Renal cortex interstitium (tissue), 15 donors: ENCODE measurements around the gene PIGZ. TPM values are rescaled to one million over a fixed set of nuclear protein-coding genes. Genes with fewer than 3 reads are reported as not detected.

Source experiments
- DNase-seq, 11 donors: peaks; one replicate each; pipeline ENCODE4 v3.0.0-alpha.2; 2013; ENCODE audit warnings: low read depth in 9 of 11, low spot score in 4 of 11; ENCODE audit errors: extremely low read depth in 1 of 11
- long read RNA-seq, 16 experiments: transcript quantifications; one replicate each; lab custom pipeline, GENCODE V29; 2026
- polyA plus RNA-seq, 3 donors: library from polyadenylated mRNA; unstranded; fragments of 120-200 nt; gene quantifications; one replicate each; pipeline ENCODE4 v1.2.1, GENCODE V29; 2013; ENCODE audit not compliant: insufficient read length in 3 of 3

The PIGZ gene, protein sequence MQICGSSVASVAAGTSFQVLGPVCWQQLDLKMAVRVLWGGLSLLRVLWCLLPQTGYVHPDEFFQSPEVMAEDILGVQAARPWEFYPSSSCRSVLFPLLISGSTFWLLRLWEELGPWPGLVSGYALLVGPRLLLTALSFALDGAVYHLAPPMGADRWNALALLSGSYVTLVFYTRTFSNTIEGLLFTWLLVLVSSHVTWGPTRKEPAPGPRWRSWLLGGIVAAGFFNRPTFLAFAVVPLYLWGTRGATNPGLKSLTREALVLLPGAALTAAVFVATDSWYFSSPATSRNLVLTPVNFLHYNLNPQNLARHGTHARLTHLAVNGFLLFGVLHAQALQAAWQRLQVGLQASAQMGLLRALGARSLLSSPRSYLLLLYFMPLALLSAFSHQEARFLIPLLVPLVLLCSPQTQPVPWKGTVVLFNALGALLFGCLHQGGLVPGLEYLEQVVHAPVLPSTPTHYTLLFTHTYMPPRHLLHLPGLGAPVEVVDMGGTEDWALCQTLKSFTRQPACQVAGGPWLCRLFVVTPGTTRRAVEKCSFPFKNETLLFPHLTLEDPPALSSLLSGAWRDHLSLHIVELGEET
- polyA plus RNA-seq, result 1 to 10 TPM in 2 of 3 donors, under 1 TPM in 1; 0.96 to 2.9 (median 1.0) TPM
- long read RNA-seq, donor 1, result 0 reads
- long read RNA-seq, donor 2, partial matches to known transcripts, result 0 of 1 reads
- long read RNA-seq, donor 2, other reads (novel, unspliced or antisense), result 0 of 1 reads
- long read RNA-seq, donor 3, result 0 reads
- long read RNA-seq, donor 4, result 0 reads
- long read RNA-seq, donor 5, result 0 reads
- long read RNA-seq, donor 6, partial matches to known transcripts, result 0 of 1 reads
- long read RNA-seq, donor 6, other reads (novel, unspliced or antisense), result 0 of 1 reads
- long read RNA-seq, donor 7, result 0 reads
- long read RNA-seq, donor 8, result 0 reads
- long read RNA-seq, donor 9, partial matches to known transcripts, result 0 of 1 reads
- long read RNA-seq, donor 9, other reads (novel, unspliced or antisense), result 0 of 1 reads
- long read RNA-seq, donor 10, result 0 reads
- long read RNA-seq, donor 11, result 0 reads
- long read RNA-seq, donor 12, result 0 reads
- long read RNA-seq, donor 13, result 0 reads
- long read RNA-seq, donor 14, result 0 reads
- long read RNA-seq, donor 15, partial matches to known transcripts, result 0 of 1 reads
- long read RNA-seq, donor 15, other reads (novel, unspliced or antisense), result 0 of 1 reads
- long read RNA-seq, donor 16, partial matches to known transcripts, result 0 of 1 reads
- long read RNA-seq, donor 16, other reads (novel, unspliced or antisense), result 0 of 1 reads

DNA sequence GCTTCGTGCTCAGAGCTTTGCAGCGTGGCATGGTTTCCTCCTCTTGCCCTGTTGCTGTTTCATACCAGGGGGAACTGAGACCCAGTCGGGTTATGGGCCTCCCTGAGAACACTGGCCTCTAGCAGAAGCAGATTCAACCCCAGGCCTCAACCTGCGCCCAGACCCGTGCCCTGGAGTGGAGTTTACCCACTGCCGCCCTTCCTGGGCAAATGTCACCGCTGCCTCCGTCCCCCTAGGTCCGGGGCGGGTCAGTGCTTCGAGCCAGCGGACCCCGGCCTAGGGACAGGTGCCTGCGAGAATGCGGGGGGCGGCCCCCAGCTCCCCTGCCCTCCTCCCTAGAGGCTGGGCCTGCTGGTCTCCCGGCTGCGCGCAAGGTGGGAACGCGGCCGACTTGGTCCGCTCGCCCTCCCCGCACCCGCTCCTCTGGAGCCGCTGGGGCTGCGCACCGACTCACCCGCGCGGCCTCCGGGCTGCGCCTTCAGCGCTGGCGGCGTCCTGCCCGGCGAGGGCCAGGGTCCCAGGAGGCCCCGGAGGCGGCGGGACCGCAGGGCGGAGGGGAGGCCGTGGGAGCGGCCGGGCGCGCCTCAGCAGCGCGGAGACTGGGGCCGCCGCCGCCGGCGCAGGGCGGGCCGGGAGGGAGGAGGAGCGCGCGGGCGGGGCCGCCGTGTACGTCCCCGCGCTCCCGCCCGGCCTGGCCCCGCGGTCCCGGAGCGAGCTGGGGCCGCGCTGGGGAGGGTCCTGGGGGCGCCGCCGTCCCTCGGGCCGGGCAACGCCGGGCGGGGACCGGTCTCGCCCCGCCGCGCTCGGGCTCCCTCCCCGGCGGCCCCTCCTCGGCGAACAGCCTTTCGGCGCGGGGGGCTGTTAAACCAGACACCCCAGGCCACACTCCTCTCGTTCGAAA lies at the start of gene PIGZ:
Gene PIGZ (minus strand): TSS at position 601 of the 901 bp plus-strand sequence. CDS start 16,802 bp downstream, outside the sequence.
- DNase-seq, result no peak

- DNase-seq, result no peak
Measured at GRCh38 chr3:197017003-197017402, 48.4 kb upstream of the PIGZ start.

DNA sequence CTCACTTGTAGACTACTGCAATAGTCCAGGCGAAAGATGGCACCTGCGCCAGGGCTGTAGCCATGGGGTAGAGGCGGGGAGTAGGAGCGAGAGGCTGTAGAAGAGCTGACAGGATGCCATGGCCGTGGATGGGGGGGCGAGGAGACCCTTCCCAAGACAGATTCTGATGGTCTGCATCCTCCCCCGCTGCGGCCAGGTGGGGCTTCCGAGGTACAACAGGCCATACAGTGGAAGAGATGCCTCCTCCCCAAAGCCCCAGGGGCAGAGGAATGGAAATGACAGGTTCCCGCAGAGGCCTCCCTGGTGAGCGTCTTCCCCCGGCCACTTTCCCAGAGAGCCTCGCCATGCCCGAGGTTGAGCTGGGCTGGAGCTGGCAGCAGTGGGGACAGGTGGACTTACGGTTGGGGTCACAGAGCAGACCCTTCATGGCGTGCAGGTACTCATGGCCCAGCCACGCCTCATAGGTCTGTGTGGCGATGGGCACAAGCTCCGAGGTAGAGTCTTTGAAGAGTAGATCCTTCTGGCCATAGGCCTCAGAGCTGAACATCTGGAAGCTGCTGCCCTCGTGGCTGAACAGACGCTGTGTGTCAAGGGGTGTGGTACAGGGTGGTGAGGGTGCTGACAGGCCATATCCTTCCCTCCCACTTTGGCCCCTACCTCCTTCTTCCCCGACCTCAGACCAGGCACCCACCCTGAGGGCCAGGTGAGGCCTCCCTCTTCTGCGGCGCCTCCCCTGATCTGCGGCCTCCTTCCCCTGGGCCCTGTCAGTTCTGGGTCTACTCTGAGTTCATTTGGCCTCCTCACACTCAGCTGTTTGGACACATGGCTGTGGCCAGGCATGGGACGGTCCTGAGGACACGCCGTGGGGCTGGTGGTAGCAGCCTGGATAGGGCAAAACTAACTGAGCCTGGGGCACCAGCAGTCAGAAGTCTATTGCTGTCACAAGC lies 47.4 kb upstream of the PIGZ start:
- DNase-seq, result no peak

DNA sequence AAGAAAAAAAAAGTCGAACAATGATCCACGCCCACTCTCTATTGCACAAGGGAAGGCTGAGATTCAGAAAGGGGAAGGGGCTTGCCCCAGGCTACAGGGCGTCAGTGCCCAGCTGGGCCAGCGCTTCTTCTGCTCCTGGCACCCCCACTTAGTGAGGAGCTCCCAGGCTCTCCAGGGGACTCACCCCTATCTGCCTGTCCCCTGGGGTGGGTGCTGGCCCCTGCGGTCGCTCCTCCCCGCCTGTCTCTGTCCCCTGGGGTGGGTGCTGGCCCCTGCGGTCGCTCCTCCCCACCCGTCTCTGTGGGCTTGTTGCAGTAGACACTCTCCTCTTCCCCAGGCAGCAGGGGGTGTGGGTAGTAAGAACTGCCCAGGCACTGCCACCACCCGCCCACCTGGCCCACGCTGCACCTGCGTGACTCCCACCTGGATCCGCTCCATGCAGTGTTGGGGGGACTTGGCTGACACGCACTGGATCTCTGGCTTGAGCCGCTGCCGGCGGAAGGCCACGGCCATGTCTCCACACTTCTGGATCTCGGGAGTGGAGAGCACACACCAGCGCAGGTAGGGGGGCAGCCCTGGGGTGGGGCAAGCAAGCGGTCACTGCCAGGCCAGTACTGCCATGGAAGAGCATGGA lies 46.4 kb upstream of the PIGZ start:
- no peak for DNase-seq

DNA sequence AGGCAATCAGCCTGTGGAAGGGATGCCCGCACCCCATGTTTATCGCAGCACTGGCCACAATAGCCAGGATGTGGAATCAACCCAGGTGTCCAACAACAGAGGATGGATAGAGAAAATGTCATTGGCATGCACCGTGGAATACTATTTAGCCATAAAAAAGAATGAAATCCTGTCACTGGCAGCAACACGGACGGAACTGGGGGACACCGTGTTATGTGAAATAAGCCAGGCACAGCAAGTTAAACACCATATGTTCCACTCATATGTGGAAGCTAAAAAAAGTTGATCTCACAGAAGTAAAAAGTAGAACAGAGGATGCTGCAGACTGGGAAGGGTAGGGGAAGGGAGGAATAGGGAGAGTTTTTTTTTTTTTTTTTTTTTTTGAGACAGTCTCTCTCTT lies 45.4 kb upstream of the PIGZ start:
- DNase-seq, result no peak

DNA sequence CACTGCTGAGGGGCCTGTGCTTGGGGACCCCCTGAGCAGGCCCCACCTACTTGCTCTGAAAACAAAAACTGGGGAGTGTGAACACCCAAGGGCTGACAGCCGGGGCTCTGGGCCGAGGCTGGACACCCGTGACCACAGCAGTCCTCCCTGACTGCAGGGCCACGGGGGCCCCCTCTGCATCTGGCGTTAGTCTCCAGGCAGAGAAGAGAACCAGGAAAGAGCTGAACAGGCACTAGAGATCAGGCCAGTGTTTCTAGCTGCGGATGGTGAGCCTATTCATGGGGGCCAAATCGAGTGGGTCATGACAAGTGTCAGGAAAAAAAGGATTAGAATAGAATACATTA lies 43.9 kb upstream of the PIGZ start:
- no peak for DNase-seq

DNA sequence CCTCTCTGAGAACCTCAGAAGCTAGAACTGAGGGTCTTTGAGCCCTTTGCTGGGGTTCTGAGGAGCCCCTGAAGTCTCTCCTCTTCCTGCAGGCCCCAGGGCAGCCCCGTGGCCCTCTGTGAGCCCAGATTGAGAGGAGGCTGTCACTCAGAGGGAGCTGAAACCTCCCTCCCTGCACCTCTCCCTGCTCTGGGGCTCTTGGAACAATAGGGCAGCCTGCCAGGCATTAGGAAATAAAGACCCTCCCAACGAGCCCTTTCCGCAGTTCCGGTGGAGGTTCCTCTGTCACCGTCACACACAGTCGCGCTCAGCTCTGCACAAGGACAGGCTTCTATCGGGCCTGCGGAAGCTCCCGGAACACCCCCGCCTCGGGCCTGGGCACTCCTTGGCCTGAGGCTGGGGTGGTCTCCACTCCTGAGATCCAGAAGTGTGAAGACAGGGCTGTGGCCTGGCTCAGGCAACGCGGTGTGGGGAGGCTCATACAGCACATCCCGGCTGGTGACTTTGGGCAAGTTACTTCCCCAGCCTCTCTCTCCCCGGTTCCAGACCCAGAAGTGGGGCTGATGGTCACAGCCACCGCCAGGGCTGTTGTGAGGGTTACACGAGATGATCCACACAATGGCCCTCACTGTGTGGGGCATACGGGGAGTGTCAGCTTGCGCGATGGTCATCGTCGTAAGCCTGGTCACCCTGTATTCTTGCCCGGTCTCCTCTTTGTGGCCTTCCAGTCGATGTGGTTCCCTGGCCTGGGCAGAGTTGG lies 43.3 kb upstream of the PIGZ start:
- no peak for DNase-seq

DNA sequence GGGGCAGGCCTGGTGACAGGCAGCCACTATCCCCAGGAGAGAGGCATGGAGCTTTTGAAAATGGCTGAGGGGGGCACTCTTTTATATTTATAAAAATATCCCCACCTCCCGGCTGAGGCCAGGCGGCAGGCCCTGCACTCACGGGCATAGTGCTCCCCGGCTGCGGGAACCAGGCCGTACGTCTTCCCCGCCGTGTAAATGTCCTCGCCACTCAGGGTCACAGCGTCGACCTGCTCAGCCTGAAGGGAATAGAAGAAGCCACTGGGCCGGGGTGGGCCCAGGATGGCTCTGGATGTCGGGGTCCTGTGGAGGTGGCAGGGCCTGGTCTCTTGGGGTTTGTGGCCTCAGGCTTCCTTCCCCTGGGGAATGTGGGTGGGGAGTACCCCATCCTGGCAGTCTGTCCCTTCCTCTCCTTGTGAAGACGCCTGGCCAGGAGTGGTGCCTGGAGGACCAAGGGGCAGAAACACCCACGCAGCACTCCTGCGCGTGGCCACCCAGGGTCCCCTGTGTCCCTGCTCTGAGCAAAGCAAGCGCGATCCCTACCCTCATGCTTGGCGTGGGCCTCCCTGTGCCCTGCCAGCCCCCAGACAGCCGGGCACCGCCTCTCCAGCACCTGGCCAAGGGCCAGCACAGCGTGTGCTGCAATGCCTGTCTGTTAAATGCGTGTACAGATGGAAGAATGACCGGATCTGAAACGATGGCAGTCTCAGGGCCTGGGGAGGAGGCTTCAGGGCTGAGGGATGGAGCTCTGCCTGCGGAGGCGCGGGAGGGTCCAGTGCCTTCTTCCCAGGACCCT lies 42.1 kb upstream of the PIGZ start:
- DNase-seq, result no peak

DNA sequence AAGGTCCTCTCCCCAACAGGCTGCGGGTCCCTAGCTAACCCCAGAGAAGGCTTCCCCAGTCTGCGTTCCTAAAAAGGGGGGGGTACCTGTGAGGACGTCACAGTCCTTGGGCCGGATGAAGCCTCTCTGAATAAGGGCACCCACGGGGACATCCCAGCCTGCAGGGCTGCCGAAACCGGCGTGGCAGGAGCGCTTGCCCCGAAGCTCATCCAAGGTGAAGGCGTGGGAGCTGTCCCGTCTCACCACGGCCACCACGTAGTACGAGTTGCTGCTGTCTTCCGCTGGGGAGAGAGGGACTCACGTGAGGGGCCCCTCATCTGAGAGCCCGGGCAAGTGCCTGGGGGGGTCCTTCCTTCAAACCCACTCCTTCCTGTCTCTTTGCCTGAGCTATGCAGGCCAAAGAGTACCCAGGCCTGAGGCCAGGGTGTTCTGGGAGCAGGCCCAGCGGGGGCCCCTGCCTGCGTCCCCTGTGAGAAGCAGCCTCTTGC lies 40.9 kb upstream of the PIGZ start:
- no peak for DNase-seq

- DNase-seq, result no peak
Measured at GRCh38 chr3:197008436-197009209, 40.0 kb upstream of the PIGZ start.

DNA sequence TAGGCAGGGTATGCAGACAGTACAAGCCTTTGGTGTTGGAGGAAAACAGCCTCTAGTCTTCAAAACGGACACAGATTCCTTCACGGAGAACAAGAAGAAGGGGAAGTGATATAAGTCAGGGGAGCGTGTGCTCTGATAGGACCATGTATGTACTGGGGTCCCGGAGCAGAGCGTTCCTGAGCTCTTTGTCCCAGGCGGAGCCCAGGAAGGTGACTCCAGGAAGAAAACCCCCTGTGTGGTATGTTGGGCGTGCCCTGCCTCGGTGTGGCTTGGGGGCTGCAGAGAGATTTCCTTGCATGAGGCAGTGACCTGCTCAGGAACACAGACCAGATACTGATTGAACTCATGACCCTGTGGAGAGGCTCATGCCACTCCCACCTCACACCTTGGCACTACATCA lies 39.3 kb upstream of the PIGZ start:
- DNase-seq, result no peak

DNA sequence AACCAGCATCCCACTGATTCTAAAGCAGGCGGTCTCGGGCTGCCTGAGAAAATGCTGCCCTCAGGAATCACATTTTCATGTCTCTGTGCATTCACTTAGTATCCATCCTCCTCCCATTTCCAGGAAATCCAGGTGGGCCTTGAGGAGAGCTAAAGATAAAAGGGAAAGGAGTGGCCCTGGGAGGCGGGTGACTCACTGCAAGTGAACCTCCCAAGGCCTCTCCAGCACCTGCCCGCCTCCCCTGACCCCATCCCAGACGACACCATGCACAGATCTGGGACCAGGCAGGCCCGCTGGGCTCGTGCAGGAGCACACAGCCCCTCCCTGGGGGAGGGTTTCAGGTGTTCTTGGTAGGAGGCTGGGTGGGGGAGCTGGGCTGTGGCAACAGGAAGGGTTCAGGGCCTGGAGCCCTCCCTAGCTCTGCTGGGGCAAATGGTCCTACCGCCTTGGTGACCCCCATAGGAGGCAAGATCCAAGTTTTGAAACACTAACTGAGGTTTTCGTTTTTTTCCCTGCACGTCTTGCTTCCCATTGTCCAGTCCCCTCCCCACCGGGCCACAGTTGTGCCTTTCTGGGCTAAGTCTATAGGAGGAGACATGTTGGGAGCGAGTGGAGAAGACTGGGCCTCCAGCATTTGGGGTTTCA lies 38.8 kb upstream of the PIGZ start:
- DNase-seq, result no peak

GRCh38 chr3:197006860-197007259 lies 38.2 kb upstream of the PIGZ start:
- DNase-seq, result no peak

DNA sequence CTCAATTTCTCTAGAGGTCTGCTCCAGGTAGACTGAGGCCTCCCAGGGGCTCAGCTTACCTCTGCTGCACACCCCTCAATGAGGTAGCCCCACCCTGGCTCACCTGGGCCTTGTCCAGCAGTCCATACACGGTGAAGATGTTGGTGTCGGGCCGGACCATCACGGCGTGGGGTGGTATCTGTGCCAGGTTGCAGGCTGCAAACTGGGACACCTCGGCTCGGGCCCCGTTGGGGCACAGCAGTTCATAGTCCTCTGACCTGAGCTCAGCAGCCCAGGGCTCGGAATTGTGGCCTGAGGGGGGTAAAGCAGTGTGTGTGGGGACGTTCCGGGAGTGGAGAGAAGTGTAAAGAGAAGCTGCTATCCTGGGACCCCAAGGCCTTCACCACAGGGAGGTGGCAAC lies 37.8 kb upstream of the PIGZ start:
- DNase-seq, result no peak
